Ovary (tissue), 9 donors: Measurements from ENCODE around the gene RGS12. TPM values are rescaled to one million over a fixed set of nuclear protein-coding genes. Genes with fewer than 3 reads are reported as not detected.
A peak's percentile ranks its signal among the peaks of the same experiment; 100 is the strongest.

Source experiments
- DNase-seq, 5 donors: peaks; one replicate each; pipeline ENCODE4 v3.0.0-alpha.2; 2019 to 2020
- H3K27ac ChIP-seq, 2 donors: fragments of 200-600 bp; one replicate each; pipeline versions ENCODE4 v1.5.1 to v1.8.0; 2019 to 2022
- H3K27me3 ChIP-seq: fragments of 200-600 bp; one replicate; pipeline ENCODE4 v1.8.0; 2022
- H3K36me3 ChIP-seq: fragments of 200-600 bp; sonication (generic); one replicate; pipeline ENCODE4 v1.5.1; 2019
- H3K4me1 ChIP-seq: one replicate; pipeline ENCODE4 v1.8.1; 2013; ENCODE audit warnings: mild to moderate bottlenecking, moderate library complexity; ENCODE audit not compliant: insufficient read depth
- H3K4me3 ChIP-seq: fragments of 200-600 bp; sonication (generic); one replicate; pipeline ENCODE4 v1.5.1; 2017
- H3K9me3 ChIP-seq, 2 donors: fragments of 200-600 bp in 1 of 2; sonication (generic) in 1 of 2; one replicate each; pipeline versions ENCODE4 v1.5.1 to v1.8.1; 2013 to 2019; ENCODE audit warnings: mild to moderate bottlenecking in 1 of 2, moderate library complexity in 1 of 2
- CTCF ChIP-seq, 3 donors: fragments of 450-650 bp in 2 of 3; fragments of 200-600 bp in 1 of 3; IDR thresholded peaks; one replicate each; pipeline versions ENCODE4 v1.5.1 to v1.8.0; 2016 to 2022; ENCODE audit warnings: antibody characterized with exemption in 3 of 3, mild to moderate bottlenecking in 1 of 3
- EP300 ChIP-seq: sonication (generic); formaldehyde crosslinking; IDR thresholded peaks from one replicate; pipeline ENCODE4 v1.6.1; 2017; ENCODE audit warnings: antibody characterized with exemption
- POLR2A ChIP-seq: fragments of 450-650 bp; IDR thresholded peaks from one replicate; pipeline ENCODE4 v1.6.1; 2017; ENCODE audit warnings: antibody characterized with exemption, mild to moderate bottlenecking, moderate library complexity
- WGBS, 3 donors: extraction: QIAGEN DNeasy Blood & Tissue Kit in 1 of 3; methylation state at CpG; one replicate each; pipeline versions ENCODE4 v1.1.5 to v1.1.7; 2013 to 2017; 5-methylcytosine and 5-hydroxymethylcytosine counted together
- intact Hi-C, 4 donors: fragments of 100-400 bp; cut with DNase I; formaldehyde crosslinking; loops; one replicate each; pipeline versions ENCODE4 v1.11.0 to v1.15.1; 2022 to 2023
- polyA plus RNA-seq, 2 donors: library from polyadenylated mRNA; stranded (reverse); fragments of 200-250 nt in 1 of 2; fragments of 350-450 nt in 1 of 2; fragmentation: Illumina TruSeq in 1 of 2; extraction: RNeasy Lipid Tissue Mini Kit (QIAGEN cat#74804) in 1 of 2; gene quantifications; one replicate each; pipeline ENCODE4 v1.2.3, GENCODE V29; 2013 to 2014
- total RNA-seq, 7 donors: library from RNA; depleted of rRNA in 2 of 7; stranded (reverse); fragments of >200 nt in 2 of 7; fragmentation: NEBNext Ultra II Directional in 3 of 7; extraction: Animal tissue kit (Norgen Biotek cat#: 25700) in 3 of 7; gene quantifications; one replicate each; pipeline versions ENCODE4 v1.1.0 to v1.2.4, GENCODE V29; 2016 to 2023
- donor health status: DM: no; HTN: no; CAD: no; lungs with moderate emphysema.
- donor health status: DM: no; HTN: no; CAD: no.
- donor health status: Bipolar disorder and iron deficiency.
- donor health status: DM: yes; HTN: yes; CAD: no.
- donor health status: DM: no; HTN: no; CAD: no.
- donor health status: DM: yes; HTN: yes; CAD: no.

Gene RGS12
- total and polyA plus RNA-seq, 9 donors: 11.4 to 50.7 (median 30.9) TPM

GRCh38 chr4:3287972-3288570 lies 4.8 kb upstream of the RGS12 start:
- Histone ChIP-seq H3K36me3 (no peaks in the 10 kb centered on the region), H3K4me3 (no peak overlapping the region), H3K27ac (no peak overlapping the region), H3K9me3 (no peaks in the 10 kb centered on the region), H3K27me3 (no peaks in the 10 kb centered on the region), H3K4me1 (peaks cover 5% of the 10 kb centered on the region)
- 64 to 72% (median 67%) methylated on average over 22 to 24 of the region's 24 CpGs for WGBS, 3 donors
- peak in 1 of 5 donors; percentile 31 for DNase-seq
- no peak for TF ChIP-seq CTCF (IDR thresholded peaks at IDR 0.05)
- intact Hi-C loops: no loop called here

DNA sequence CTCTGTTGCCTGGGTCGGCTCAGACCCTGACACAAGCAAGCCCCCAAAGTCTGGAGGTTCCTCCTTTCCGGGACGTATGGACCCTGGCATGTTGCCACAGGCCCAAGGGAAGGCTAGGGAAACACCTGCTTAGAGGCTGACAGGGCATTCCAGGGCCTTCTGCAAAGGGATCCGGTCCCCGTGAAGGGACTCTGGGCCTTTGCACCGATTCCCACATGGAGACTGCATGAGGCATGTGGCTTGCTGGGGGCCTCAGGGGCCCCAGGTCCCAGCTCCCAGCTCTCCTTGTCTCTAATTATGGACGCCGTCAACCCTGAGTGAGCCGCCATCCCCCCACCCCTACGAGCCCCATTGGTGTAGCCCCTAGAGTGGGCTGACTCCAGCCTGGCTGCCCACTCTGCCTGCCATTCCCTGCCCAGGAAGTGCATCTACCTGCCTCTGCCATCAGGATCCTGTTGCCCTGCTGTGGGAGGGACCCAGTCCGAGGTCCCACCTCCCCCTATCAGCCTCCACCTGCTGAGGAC lies 4.2 kb upstream of the RGS12 start:
- intact Hi-C loops: no loop called here
- 69 to 77% (median 75%) methylated on average over 11 of the region's 11 CpGs for WGBS, 3 donors
- no peak overlapping the region for H3K4me3 ChIP-seq
- H3K4me1 ChIP-seq: peaks cover 5% of the 10 kb centered on the region
- H3K36me3 ChIP-seq: no peaks in the 10 kb centered on the region
- no peaks in the 10 kb centered on the region for H3K9me3 ChIP-seq
- no peak for DNase-seq
- TF ChIP-seq POLR2A: no peak
- no peak for TF ChIP-seq CTCF (IDR thresholded peaks at IDR 0.05)
- no peak for TF ChIP-seq EP300
- H3K27me3 ChIP-seq: no peaks in the 10 kb centered on the region
- H3K27ac ChIP-seq: no peak overlapping the region

GRCh38 chr4:3290476-3290875 lies 2.3 kb upstream of the RGS12 start:
- TF ChIP-seq CTCF (IDR thresholded peaks at IDR 0.05) (no peak), EP300 (no peak), POLR2A (no peak)
- Histone ChIP-seq H3K4me1 (peaks cover 7% of the 10 kb centered on the region), H3K4me3 (no peak overlapping the region), H3K27ac (no peak overlapping the region), H3K27me3 (no peaks in the 10 kb centered on the region), H3K9me3 (no peaks in the 10 kb centered on the region), H3K36me3 (no peaks in the 10 kb centered on the region)
- peak in 2 of 5 donors; percentile 21 to 36 for DNase-seq
- 93 to 95% (median 94%) methylated on average over 11 of the region's 11 CpGs for WGBS, 3 donors
- intact Hi-C loops: no loop called here

GRCh38 chr4:3290889-3291321 lies 1.9 kb upstream of the RGS12 start:
- Histone ChIP-seq H3K27ac (no peak overlapping the region), H3K36me3 (no peaks in the 10 kb centered on the region), H3K27me3 (no peaks in the 10 kb centered on the region), H3K4me1 (peaks cover 7% of the 10 kb centered on the region), H3K4me3 (no peak overlapping the region), H3K9me3 (no peaks in the 10 kb centered on the region)
- peak in 2 of 5 donors; percentile 34 to 35 for DNase-seq
- no peak for TF ChIP-seq EP300
- TF ChIP-seq POLR2A: no peak
- TF ChIP-seq CTCF (IDR thresholded peaks at IDR 0.05): no peak
- 83 to 93% (median 91%) methylated on average over 9 of the region's 9 CpGs for WGBS, 3 donors
- intact Hi-C loops: no loop called here
